Stimulated activated CD4-positive, alpha-beta T cell treated with anti-CD3 and anti-CD28 coated beads, TNF-alpha, amount 100 ng/mL, for 1 hour (primary cell): ENCODE results near the gene CGB5.
"Not testable (repeated sequence)": the region's sequence is repeated elsewhere in the genome, so short reads cannot be mapped to it uniquely, and the experiment has no call there.

Experiments used
- DNase-seq, 3 donors: peaks; one replicate each; pipeline ENCODE4 v3.0.0-alpha.2; 2020; ENCODE audit warnings: low read depth in 3 of 3, low spot score in 1 of 3

Gene CGB5

GRCh38 chr19:49056902-49057596, 13.4 kb downstream of the CGB5 start:
- not testable (repeated sequence) for DNase-seq

- no peak for DNase-seq
Observed at GRCh38 chr19:49057636-49058234, 14.1 kb downstream of the CGB5 start, which contains the start of gene CGB7. TSS of gene CGB7 (minus strand) at chr19:49057749. CDS start at chr19:49055375, 2,374 bp downstream.

GRCh38 chr19:49058562-49058961, 14.9 kb downstream of the CGB5 start:
- no peak for DNase-seq

- no peak for DNase-seq
Observed at GRCh38 chr19:49059053-49059452, 15.4 kb downstream of the CGB5 start.

- DNase-seq: no peak
Observed at GRCh38 chr19:49061000-49061399, 17.4 kb downstream of the CGB5 start.

DNA sequence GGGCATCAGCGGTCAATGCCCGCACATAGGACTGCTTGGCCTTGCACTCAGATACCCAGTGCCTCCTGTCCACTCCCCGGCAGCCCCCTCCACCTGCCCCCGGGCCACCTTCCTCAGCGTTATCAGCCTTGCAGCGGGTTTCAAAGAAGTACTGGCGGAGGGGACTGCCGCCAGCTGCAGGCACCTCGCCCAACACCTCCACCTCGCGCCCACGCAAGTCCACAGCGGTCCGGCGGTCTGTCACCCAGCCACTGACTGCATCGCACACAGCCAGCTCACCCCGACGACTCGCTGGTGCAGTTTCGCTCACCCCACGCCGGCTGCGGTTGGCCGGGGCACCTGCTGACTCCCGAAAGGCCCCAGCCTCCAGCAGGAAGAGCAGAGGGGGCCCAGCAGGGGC, 17.8 kb downstream of the CGB5 start:
- DNase-seq: no peak

DNA sequence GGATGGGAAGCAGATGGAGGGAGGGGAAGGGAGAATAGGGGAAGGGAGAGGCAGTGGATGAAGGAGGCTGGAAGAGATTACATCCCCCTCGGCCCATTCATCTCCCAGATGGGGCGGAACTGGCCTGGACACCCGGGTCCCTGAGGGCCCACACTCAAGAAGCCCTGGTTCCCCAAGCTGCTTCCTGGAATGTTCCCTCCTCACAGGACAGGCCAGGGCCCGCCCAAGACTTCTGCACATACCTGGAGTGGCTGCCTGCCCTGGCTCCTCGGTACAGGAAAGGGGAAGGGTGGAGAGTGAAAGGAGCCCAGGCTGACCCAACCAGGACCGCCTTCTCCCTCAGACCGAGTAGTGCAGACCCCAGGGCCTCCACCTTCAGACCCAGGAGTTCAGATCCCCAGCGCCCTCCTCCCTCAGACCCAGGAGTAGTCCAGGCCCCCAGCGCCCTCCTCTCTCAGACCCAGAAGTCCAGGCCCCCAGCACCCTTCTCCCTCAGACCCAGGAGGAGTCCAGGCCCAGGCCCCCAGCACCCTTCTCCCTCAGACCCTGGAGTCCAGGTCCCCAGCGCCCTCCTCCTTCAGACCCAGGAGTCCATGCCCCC, 20.5 kb downstream of the CGB5 start:
- DNase-seq: no peak

GRCh38 chr19:49064768-49065611, 21.3 kb downstream of the CGB5 start, which contains the start of gene NTF4:
TSS of gene NTF4 (minus strand) at chr19:49064818. CDS start at chr19:49061997, 2,821 bp downstream.
- DNase-seq: no peak

DNA sequence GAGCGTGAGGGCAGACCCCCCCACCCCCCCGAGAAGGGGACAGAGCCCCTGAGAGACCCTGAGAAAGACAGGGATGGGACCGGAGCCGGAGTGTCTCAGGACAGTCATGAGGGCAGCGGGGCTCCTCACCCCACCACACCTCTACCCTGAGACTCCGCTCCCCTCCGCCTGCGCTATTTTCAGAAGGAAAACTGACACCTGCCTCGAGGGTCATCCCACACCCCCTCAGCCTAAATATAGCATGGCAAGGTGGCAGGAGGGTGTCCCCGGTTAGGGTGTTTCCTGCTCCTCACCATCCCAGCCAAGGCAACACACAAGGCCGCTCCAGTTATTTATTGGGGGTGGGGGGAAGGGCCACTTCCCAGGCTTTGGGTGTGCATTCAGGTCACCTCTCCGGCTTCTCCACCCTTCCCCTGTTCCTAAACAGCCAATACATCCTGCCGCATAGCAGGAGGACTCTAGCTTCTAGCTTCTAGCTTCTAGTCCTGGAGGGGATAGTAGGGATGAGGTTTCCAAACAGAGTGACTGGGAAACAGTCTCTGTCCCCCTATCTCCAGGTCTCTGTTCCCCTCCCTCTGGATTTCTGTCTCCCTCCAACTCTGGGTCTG, 22.4 kb downstream of the CGB5 start:
- no peak for DNase-seq

- no peak for DNase-seq
Observed at GRCh38 chr19:49067554-49067953, 23.9 kb downstream of the CGB5 start.

DNA sequence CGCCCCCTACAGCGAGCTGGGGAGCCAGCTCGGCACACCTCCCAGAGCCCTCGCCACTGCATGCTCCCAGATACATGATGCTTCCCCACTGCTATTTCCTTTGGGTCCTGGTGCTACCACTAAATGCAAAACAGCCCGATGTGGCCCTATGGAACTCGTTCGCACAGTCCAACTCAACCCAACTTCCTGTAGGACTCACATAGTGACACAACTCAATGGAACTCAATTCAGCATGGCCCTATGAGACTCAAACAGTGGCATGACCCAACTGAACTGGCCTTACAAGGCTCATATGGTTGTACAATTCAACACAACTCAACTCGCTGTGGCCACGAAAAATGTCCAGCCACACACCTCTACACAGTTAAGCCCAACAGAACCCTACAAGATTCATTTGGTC, 25.4 kb downstream of the CGB5 start:
- DNase-seq: no peak

DNA sequence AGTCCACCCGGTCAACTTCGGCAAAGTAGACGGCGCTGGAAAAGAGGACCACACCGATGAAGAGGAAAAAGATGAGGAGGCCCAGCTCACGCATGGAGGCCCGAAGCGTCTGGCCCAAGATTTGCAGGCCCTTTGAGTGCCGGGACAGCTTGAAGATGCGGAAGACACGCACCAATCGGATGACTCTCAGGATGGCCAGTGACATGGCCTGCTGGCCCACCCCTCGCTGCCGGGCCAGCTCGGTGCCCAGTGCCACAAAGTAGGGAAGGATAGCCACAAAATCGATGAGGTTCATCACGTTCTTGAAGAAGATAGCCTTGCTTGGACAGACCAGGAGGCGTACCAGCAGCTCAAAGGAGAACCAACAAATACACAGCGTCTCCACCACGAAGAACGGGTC, 26.8 kb downstream of the CGB5 start:
- DNase-seq: no peak

GRCh38 chr19:49071860-49072547, 28.4 kb downstream of the CGB5 start:
- DNase-seq: no peak

DNA sequence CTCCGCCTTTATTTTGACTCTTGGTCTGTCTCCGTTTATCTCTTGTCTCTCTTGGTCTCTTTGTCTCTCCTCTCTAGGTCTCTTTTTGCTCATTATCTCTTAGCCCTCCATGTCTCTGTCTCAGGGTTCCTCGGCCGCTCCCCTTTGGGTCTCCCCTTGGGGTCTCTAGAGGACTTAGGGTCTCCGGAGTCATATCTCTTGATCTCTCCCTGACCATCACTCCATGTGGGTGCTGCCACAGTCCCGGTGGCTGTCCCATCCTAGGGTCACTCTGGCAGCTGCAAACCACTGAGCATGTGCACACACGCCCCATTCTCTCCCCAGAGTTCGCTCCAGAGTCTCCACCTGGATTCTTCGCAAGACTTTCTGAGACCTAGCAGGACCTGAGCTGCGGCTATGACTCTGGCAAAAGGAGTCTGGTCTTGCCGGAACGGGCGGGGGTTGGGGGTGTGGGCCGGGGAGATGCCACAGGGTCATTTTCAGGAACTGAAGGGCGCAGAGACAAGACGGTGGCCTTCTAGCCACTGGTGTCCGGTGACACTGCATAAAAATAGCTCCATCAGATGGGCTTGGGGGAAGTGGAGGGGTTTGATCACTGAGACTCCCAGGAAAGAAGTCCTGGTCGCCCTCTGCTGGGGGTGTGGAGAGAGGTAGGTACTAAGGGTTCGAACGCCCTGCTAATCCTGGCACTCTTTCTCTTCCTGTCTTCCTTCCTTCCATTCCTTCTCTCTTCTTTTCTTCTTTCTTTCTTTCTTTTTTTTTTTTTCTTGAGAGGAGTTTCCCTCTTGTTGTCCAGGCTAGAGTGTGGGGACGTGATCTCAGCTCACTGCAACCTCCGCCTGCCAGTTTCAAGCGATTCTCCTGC, 30.1 kb downstream of the CGB5 start:
- no peak for DNase-seq

DNA sequence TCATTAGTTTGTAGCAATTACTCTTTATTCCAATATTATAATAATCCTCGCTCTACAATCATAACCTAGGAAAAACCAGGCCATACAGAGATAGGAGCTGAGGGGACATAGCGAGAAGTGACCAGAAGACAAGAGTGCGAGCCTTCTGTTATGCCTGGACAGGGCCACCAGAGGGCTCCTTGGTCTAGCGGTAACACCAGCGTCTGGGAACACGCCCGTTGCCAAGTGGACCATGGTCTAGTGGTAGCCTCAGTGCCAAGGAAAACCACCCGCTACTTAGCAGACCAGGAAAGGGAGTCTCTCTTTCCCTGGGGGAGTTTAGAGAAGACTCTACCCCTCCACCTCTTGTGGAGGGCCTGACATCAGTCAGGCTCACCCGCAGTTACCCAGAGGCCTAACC, 31.2 kb downstream of the CGB5 start:
- DNase-seq: not testable (repeated sequence)

GRCh38 chr19:49080392-49080791, 36.7 kb downstream of the CGB5 start:
- no peak for DNase-seq

- no peak for DNase-seq
Observed at GRCh38 chr19:49081273-49081672, 37.6 kb downstream of the CGB5 start.

GRCh38 chr19:49084206-49085019, 40.8 kb downstream of the CGB5 start:
- DNase-seq: no peak
